Heart left ventricle (tissue), 13 donors: ENCODE measurements around the gene AIMP2.

Source experiments
- CTCF ChIP-seq, 12 donors: fragments of 200-600 bp; sonication (generic) in 4 of 12; IDR thresholded peaks; one replicate each; pipeline versions ENCODE4 v1.5.0 to v1.8.0; 2018 to 2022; ENCODE audit warnings: antibody characterized with exemption in 12 of 12, mild to moderate bottlenecking in 5 of 12
- POLR2A ChIP-seq, 2 donors: fragments of 450-650 bp; IDR thresholded peaks; one replicate each; pipeline ENCODE4 v1.6.1; 2017; ENCODE audit warnings: antibody characterized with exemption in 2 of 2, mild to moderate bottlenecking in 2 of 2, moderate library complexity in 2 of 2
- donor health status: ischemic (EF 13 %, LVEDD 7.1; RV severe dilation, severe dysfunction).
- donor health status: DM: no; HTN: yes; CAD: no.
- donor health status: DM: no; HTN: no; CAD: no.
- donor health status: ischemic (EF 25% LVEDD 6.9; RV normal size, moderate dysfunction).
- donor health status: ischemic (EF 25% LVEDD 5.7; RV mildly dilated, moderate dysfunction).
- donor health status: ischemic (EF 35%, LVEDD 5.7; RV mildly dilated, moderate dysfunction).
- donor health status: nonischemic (EF 11% LVEDD 7.7; RV severe dilation, severe dysfunction).
- donor health status: DM: yes; HTN: yes; CAD: no.
- donor health status: PGD.
- donor health status: ischemic (EF 29% LVEDD 5.4; RV normal size, mild dysfunction).
- donor health status: nonischemic (EF 23%, LVEDD 6.1; RV moderate dilation, normal function).

DNA sequence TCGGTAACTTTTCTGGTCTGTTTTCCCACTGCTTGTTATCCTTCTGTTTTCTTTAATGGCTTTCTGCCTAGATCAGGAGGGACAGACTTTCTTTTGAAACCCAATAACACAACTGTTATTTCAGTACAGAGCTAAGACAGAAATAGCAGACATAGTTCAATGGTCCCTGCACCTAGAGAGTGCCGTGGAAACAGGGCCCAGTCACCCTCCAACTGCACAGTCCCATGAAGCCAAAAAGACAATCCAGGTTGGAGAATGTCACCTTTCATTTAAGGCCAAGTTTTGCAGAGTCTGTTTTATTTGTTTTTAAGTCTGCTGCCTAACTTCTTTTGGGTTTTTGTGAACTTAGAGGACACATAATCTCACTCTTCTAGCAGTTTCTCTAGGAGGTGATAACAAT lies 2.5 kb downstream of the AIMP2 start:
- TF ChIP-seq CTCF (IDR thresholded peaks at IDR 0.05), result no peak
- no peak for TF ChIP-seq POLR2A (IDR thresholded peaks at IDR 0.05)
